ENCODE results near the gene CHST11.

CHST11 gene

GRCh38 chr12:104494137-104494792 is 37.5 kb downstream of the CHST11 start:
- DNase-seq (ENCODE audit: insufficient read length, low spot score) (no peak), FAIRE-seq (peak; percentile 70)
- TF ChIP-seq POLR2A (IDR thresholded peaks at IDR 0.05; ENCODE audit: low read depth, low read length) (no peak), POU2F2 (IDR thresholded peaks at IDR 0.05; ENCODE audit: low read depth, low read length) (peak; percentile 89; the same call in 1 of the 2 replicates)

GRCh38 chr12:104494793-104495158 is 38.0 kb downstream of the CHST11 start:
- FAIRE-seq (peak; percentile 60), DNase-seq (ENCODE audit: insufficient read length, low spot score) (no peak)
- no peak for TF ChIP-seq SPI1 (IDR thresholded peaks at IDR 0.05; ENCODE audit: low read depth, low read length)
- TF ChIP-seq POLR2AphosphoS5 (IDR thresholded peaks at IDR 0.05; ENCODE audit: low read depth, low read length), result no peak

- FAIRE-seq (no peak), DNase-seq (ENCODE audit: insufficient read length, low spot score) (no peak)
- TF ChIP-seq PAX5 (IDR thresholded peaks at IDR 0.05; ENCODE audit: insufficient read depth, low read length, severe bottlenecking) (no peak), POLR2A (IDR thresholded peaks at IDR 0.05; ENCODE audit: low read depth, low read length) (no peak), TAF1 (IDR thresholded peaks at IDR 0.05; ENCODE audit: low read depth, low read length) (no peak)
Measured at GRCh38 chr12:104495786-104496185, 39.0 kb downstream of the CHST11 start.

GRCh38 chr12:104496336-104496735 is 39.6 kb downstream of the CHST11 start:
- FAIRE-seq (no peak), DNase-seq (ENCODE audit: insufficient read length, low spot score) (no peak)
- TF ChIP-seq POLR2A (IDR thresholded peaks at IDR 0.05; ENCODE audit: low read depth, low read length) (no peak), TAF1 (IDR thresholded peaks at IDR 0.05; ENCODE audit: low read depth, low read length) (no peak), SPI1 (IDR thresholded peaks at IDR 0.05; ENCODE audit: low read depth, low read length) (no peak), PAX5 (IDR thresholded peaks at IDR 0.05; ENCODE audit: insufficient read depth, low read length, severe bottlenecking) (no peak), POLR2AphosphoS5 (IDR thresholded peaks at IDR 0.05; ENCODE audit: low read depth, low read length) (no peak), POU2F2 (IDR thresholded peaks at IDR 0.05; ENCODE audit: low read depth, low read length) (no peak)

GRCh38 chr12:104498211-104498801 is 41.6 kb downstream of the CHST11 start:
- TF ChIP-seq POLR2AphosphoS5 (IDR thresholded peaks at IDR 0.05; ENCODE audit: low read depth, low read length) (no peak), SPI1 (IDR thresholded peaks at IDR 0.05; ENCODE audit: low read depth, low read length) (0 out of 2 replicates have a peak, but pooled peaks have one; percentile 14)
- FAIRE-seq (peak; percentile 45), DNase-seq (ENCODE audit: insufficient read length, low spot score) (no peak)

- FAIRE-seq (no peak), DNase-seq (ENCODE audit: insufficient read length, low spot score) (no peak)
- TF ChIP-seq TAF1 (IDR thresholded peaks at IDR 0.05; ENCODE audit: low read depth, low read length) (no peak), POU2F2 (IDR thresholded peaks at IDR 0.05; ENCODE audit: low read depth, low read length) (no peak), POLR2AphosphoS5 (IDR thresholded peaks at IDR 0.05; ENCODE audit: low read depth, low read length) (no peak), PAX5 (IDR thresholded peaks at IDR 0.05; ENCODE audit: insufficient read depth, low read length, severe bottlenecking) (no peak), POLR2A (IDR thresholded peaks at IDR 0.05; ENCODE audit: low read depth, low read length) (no peak), SPI1 (IDR thresholded peaks at IDR 0.05; ENCODE audit: low read depth, low read length) (no peak)
Measured at GRCh38 chr12:104499668-104500332, 43.1 kb downstream of the CHST11 start.

GRCh38 chr12:104501115-104501514 is 44.4 kb downstream of the CHST11 start:
- no peak for FAIRE-seq
- DNase-seq (ENCODE audit: insufficient read length, low spot score), result no peak
- TF ChIP-seq POLR2AphosphoS5 (IDR thresholded peaks at IDR 0.05; ENCODE audit: low read depth, low read length) (no peak), TAF1 (IDR thresholded peaks at IDR 0.05; ENCODE audit: low read depth, low read length) (no peak), SPI1 (IDR thresholded peaks at IDR 0.05; ENCODE audit: low read depth, low read length) (no peak), POU2F2 (IDR thresholded peaks at IDR 0.05; ENCODE audit: low read depth, low read length) (no peak), PAX5 (IDR thresholded peaks at IDR 0.05; ENCODE audit: insufficient read depth, low read length, severe bottlenecking) (no peak), POLR2A (IDR thresholded peaks at IDR 0.05; ENCODE audit: low read depth, low read length) (no peak)

- DNase-seq (ENCODE audit: insufficient read length, low spot score) (no peak), FAIRE-seq (no peak)
- no peak for TF ChIP-seq PAX5 (IDR thresholded peaks at IDR 0.05; ENCODE audit: insufficient read depth, low read length, severe bottlenecking)
- TF ChIP-seq POLR2A (IDR thresholded peaks at IDR 0.05; ENCODE audit: low read depth, low read length), result no peak
- TF ChIP-seq POU2F2 (IDR thresholded peaks at IDR 0.05; ENCODE audit: low read depth, low read length), result no peak
- no peak for TF ChIP-seq TAF1 (IDR thresholded peaks at IDR 0.05; ENCODE audit: low read depth, low read length)
- TF ChIP-seq POLR2AphosphoS5 (IDR thresholded peaks at IDR 0.05; ENCODE audit: low read depth, low read length), result no peak
- TF ChIP-seq SPI1 (IDR thresholded peaks at IDR 0.05; ENCODE audit: low read depth, low read length), result no peak
Measured at GRCh38 chr12:104501660-104502059, 44.9 kb downstream of the CHST11 start.

GRCh38 chr12:104502217-104502616 is 45.5 kb downstream of the CHST11 start:
- no peak for TF ChIP-seq TAF1 (IDR thresholded peaks at IDR 0.05; ENCODE audit: low read depth, low read length)
- DNase-seq (ENCODE audit: insufficient read length, low spot score), result no peak
- no peak for FAIRE-seq

GRCh38 chr12:104502638-104503037 is 45.9 kb downstream of the CHST11 start:
- DNase-seq (ENCODE audit: insufficient read length, low spot score) (no peak), FAIRE-seq (no peak)

More at GRCh38 chr12:104502638-104503037, 45.9 kb downstream of the CHST11 start:
- no peak for TF ChIP-seq POLR2A (IDR thresholded peaks at IDR 0.05; ENCODE audit: low read depth, low read length)
- no peak for TF ChIP-seq POU2F2 (IDR thresholded peaks at IDR 0.05; ENCODE audit: low read depth, low read length)
- TF ChIP-seq TAF1 (IDR thresholded peaks at IDR 0.05; ENCODE audit: low read depth, low read length), result no peak
- no peak for TF ChIP-seq SPI1 (IDR thresholded peaks at IDR 0.05; ENCODE audit: low read depth, low read length)
- TF ChIP-seq PAX5 (IDR thresholded peaks at IDR 0.05; ENCODE audit: insufficient read depth, low read length, severe bottlenecking), result no peak
- no peak for TF ChIP-seq POLR2AphosphoS5 (IDR thresholded peaks at IDR 0.05; ENCODE audit: low read depth, low read length)
